RKO (cell line): ENCODE results near the gene STARD10.
"Not testable (repeated sequence)": the region's sequence is repeated elsewhere in the genome, so short reads cannot be mapped to it uniquely, and the experiment has no call there.

ENCODE experiments used
- DNase-seq: peaks from one replicate; pipeline ENCODE4 v3.0.0-alpha.2; 2016; ENCODE audit warnings: low spot score

Gene STARD10

GRCh38 chr11:72807792-72808191 is 13.9 kb upstream of the STARD10 start:
- DNase-seq, result no peak

- DNase-seq, result no peak
Measured at GRCh38 chr11:72807021-72807693, 13.3 kb upstream of the STARD10 start.

DNA sequence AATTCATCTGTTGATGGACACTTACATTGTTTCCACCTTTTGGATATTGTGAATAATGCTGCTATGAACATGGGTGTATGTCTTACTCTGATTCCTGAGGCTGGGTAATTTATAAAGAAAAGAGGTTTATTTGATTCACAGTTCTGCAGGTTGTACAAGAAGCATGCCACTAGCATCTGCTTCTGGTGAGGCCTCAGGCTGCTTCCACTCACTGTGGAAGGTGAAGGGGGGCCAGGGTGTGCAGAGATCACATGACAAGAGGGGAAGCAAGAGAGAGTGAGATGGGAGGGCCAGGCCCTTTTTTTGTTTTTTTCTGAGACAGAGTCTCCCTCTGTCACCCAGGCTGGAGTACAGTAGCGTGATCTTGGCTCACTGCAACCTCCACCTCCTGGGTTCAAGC is 12.5 kb upstream of the STARD10 start:
- not testable (repeated sequence) for DNase-seq

DNA sequence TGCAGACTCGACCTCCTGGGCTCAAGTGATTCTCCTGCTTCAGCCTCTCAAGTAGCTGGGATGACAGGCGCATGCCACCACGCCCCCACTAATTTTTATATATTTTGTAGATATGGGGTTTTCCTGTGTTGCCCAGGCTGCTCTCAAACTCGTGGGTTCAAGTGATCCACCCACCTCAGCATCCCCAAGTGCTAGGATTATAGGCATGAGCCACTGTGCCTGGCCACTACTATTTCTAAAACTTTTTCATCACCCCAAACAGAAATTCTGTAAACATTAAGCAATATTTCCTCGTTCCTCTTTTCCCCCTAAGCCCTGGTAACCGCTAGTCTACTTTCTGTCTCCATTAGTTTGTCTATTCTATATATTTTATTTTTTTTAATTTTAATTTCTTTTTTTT is 11.4 kb upstream of the STARD10 start:
- DNase-seq, result no peak

- no peak for DNase-seq
Measured at GRCh38 chr11:72802822-72803221, 9.0 kb upstream of the STARD10 start.

DNA sequence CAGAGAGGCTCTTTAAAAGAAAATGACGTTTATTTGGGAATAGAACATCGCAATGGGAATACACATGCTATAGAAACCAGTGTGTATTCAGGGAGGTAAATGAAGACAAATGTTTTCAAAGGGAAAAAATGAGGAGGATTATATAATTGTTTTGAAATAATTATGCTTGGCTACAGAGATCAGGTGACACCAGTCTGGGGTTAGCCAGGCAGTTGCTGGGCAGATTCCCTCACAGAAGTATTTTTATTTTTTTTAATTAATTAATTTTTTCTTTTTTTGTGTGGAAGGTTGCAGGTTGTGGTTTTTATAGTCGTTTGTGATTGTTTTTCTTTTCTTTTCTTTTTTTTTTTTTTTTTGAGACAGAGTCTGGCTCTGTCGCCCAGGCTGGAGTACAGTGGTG is 5.6 kb upstream of the STARD10 start:
- no peak for DNase-seq

- no peak for DNase-seq
Measured at GRCh38 chr11:72798361-72798760, 4.5 kb upstream of the STARD10 start.

GRCh38 chr11:72793076-72793424 is 797 bp downstream of the STARD10 start:
- no peak for DNase-seq

DNA sequence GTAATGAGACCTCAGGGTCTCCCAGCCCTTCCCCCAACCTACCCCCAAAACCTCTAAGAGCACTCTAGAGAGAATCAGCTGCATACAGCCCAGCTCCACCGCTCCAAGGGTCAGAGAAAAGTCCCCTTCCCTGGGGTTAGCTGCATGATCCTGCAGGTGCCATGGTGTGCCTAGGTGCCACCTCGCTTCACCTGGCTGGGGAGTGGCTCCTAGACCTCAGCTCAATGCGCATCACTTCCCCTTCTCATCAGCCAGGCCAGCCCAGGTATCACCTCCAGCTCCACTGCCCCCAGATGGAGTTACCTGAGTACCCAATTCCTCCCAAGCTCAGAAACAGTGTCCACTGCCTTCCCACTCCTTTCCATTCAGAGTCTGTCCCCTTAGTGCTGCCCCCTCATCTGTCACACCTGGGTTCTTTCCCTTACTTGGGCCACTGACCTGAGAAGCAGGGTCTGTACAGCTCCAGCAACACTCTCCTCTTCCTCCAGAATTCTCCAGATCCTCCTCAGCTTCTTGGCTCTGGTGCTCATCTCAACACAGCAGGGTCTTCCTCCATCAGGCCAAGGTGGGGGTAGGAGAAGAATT is 1.3 kb downstream of the STARD10 start:
- DNase-seq, result no peak

DNA sequence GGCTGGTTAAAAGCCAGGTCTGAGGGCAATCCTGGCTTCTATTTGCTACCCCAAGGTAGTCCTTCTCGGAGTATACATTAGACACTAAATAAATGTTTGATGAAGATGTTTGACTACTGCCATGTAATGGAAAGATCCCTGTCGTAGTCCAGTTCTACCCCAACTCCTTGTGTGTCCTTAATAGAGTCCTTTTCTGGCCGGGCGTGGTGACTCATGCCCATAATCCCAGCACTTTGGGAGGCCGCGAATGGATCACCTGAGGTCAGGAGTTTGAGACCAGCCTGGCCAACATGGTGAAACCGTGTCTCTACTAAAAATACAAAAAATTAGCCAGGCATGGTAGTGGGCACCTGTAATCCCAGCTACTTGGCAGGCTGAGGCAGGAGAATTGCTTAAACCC is 2.6 kb downstream of the STARD10 start:
- not testable (repeated sequence) for DNase-seq

GRCh38 chr11:72789493-72790131 is 4.2 kb downstream of the STARD10 start:
- DNase-seq, result no peak

GRCh38 chr11:72788241-72788640 is 5.6 kb downstream of the STARD10 start:
- DNase-seq, result no peak

DNA sequence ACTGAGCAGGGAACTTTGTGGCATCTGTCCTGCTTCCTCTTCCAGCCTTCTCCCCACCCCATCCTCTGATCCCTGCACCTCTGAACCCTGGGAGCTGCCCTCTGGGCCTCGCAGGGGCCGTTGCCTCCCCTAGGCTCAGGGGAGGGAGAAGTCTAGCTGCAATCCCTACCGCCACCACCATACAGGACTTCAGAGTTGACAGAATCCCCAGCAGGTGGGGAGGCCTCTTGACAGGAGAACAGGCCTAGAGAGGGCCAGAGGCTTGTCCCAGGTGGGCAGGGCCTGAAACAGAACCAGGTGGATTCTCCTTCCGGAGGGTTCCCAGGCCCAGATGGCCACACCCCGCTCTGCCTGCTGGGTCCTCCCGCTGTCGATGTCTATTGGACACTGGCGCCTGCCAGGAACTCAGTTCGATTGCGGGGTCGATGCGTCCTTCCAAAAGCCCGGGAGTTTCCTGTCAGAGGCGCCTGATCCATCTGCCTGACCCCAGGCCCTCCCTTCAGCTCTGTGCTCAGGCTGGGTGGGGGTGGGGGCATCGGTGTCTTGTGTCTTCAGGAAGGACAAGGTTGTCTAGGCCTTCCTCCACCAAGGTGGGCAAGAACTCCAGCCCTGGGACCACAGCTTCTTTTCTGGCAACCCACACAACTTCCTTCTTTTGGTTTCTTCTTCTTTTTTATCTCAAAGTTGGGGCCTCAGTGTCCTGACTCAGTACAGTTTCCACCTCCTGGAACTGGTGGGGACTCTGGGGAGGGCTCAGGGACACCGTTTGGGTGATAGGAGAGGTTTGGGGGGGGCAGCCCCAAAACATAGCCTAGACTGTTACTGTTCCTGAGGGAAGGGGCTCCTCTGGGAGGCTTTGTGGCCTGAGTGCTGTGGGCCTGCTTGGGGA is 6.4 kb downstream of the STARD10 start:
- no peak for DNase-seq

- no peak for DNase-seq
Measured at GRCh38 chr11:72786305-72787215, 7.3 kb downstream of the STARD10 start.

- no peak for DNase-seq
Measured at GRCh38 chr11:72784662-72785061, 9.2 kb downstream of the STARD10 start.

- DNase-seq, result no peak
Measured at GRCh38 chr11:72783144-72783905, 10.5 kb downstream of the STARD10 start.

DNA sequence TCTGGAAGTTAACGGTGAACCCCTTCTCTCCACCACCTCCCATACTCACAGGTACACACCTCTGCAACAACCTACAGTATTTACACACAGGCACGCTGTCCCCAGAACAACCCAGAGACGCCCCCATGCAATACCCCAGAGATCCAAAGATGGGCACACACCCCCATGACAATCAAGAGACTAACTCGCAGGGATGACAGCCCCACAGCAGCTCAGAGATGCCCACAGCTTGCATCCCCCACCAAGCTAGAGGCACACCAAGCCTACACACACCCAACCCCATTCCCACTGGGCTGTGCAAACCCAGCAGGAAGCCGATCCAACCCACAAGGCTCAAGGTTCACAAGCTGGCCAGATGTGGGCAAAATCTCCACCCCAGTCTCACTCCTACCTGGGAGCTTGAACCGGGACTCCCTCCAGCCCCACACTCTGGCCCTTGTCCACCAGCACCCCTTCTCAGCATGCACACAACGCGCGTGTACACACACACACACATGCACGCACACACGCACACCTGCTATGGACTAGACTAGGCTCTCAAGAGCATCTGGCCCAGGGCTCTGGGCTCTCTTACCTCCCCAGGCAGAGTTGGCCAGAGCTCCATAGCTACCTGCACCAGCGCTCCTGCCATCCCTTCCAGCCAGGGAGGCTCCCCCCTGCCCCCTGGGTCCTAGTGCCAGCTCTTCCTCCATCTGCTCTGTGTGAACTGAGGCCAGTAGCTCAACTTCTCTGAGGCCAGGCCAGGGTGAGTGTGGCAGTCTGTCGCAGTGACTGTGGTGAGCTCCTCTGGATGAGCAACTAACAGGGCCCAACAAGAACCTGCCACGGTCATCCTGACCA is 11.5 kb downstream of the STARD10 start:
- no peak for DNase-seq

DNA sequence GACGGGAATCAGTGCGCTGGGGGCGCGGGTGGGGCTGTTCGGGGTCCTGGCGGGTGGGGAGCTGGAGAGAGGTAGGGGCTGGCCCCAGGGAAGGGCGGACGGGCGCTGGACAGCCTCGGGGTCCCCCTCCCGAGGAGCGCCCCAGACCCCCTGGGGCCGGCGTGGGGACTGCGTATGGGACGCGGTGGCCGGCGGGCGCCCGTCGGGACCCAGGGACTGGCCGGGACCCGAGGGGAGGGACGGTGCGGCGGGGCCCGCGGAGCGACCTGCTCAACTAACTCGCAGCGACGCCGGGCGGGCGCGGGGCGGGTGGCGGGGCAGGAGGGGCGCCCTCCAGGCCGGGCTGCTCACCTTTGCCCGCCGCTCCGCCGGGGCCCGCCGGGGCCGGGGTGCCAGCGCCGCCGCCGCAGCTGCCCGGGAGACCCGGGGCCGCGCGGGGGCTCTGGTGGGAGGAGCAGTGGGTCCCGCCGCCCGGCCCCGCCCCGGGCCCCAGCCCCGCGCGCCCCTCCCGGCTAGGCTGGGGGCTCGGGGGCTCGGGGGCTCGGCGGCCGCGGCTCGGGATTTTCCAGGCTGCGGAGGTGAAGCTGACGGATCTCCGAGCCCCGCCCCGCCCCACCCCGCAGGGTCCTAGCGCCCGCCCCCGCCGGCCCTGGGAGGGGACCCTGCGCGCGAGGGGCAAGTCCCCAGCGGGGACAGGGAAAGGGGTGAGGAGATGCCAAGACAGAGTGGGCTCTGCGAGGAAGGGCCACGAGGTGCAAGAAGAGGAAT is 12.3 kb downstream of the STARD10 start:
- DNase-seq, result no peak

DNA sequence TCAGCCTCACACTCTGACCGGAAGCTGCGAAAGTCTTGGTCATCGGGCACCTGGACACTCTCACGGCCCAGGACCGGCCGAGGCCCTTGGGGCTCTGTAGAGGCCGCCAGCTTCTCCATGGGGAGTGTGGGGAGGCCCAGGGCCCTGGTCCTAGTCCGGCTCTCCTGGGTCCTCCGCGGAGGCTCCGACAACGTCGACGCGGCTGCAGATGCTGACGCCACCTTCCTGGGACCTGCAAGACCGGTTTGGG is 12.9 kb downstream of the STARD10 start:
- DNase-seq, result no peak
